Panc1 (cell line): ENCODE measurements around the gene AHI1.

Experiments used
- POLR2AphosphoS5 ChIP-seq: IDR thresholded peaks from 2 replicates; pipeline ENCODE4 v1.6.1; 2012; ENCODE audit warnings: mild to moderate bottlenecking, low read depth, low read length, moderate library complexity
- REST ChIP-seq, 2 experiments: IDR thresholded peaks; 2 replicates each; pipeline ENCODE4 v1.6.1; 2011 to 2012; ENCODE audit warnings: low read depth in 2 of 2, control low read depth in 1 of 2, low read length in 1 of 2, mild to moderate bottlenecking in 1 of 2, moderate library complexity in 1 of 2; ENCODE audit not compliant: insufficient read depth in 1 of 2
- SIN3A ChIP-seq: IDR thresholded peaks from 2 replicates; pipeline ENCODE4 v1.6.1; 2012; ENCODE audit warnings: low read depth, mild to moderate bottlenecking, low read length, moderate library complexity, borderline replicate concordance; ENCODE audit not compliant: insufficient read depth
- TCF7L2 ChIP-seq: IDR thresholded peaks from 2 replicates; pipeline ENCODE4 v1.6.1; 2011; ENCODE audit warnings: mild to moderate bottlenecking, low read depth, low read length, inconsistent platforms
- TF ChIP-seq, protein P1 (sequence below): fragments of 450-650 bp; IDR thresholded peaks from 2 replicates; pipeline ENCODE4 v1.5.1; 2017; ENCODE audit warnings: mild to moderate bottlenecking

- TF ChIP-seq, protein P1, sequence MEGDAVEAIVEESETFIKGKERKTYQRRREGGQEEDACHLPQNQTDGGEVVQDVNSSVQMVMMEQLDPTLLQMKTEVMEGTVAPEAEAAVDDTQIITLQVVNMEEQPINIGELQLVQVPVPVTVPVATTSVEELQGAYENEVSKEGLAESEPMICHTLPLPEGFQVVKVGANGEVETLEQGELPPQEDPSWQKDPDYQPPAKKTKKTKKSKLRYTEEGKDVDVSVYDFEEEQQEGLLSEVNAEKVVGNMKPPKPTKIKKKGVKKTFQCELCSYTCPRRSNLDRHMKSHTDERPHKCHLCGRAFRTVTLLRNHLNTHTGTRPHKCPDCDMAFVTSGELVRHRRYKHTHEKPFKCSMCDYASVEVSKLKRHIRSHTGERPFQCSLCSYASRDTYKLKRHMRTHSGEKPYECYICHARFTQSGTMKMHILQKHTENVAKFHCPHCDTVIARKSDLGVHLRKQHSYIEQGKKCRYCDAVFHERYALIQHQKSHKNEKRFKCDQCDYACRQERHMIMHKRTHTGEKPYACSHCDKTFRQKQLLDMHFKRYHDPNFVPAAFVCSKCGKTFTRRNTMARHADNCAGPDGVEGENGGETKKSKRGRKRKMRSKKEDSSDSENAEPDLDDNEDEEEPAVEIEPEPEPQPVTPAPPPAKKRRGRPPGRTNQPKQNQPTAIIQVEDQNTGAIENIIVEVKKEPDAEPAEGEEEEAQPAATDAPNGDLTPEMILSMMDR, result no peak
- TF ChIP-seq POLR2AphosphoS5 (no peak), REST (IDR thresholded peaks at IDR 0.05; ENCODE audit: insufficient read depth in 1 of 2, low read depth in 2 of 2, low read length in 1 of 2) (no peak), SIN3A (no peak), TCF7L2 (no peak)
These were observed 100.2 kb downstream of the AHI1 start for GRCh38 chr6:135397172-135397952.
